ENCODE results near the gene HBS1L. TPM values are rescaled to one million over a fixed set of nuclear protein-coding genes. Genes with fewer than 3 reads are reported as not detected.

The HBS1L gene
- total and polyA plus RNA-seq, 2 of the 4 experiments (the other 2 are of a cell fraction), result 45.1 to 120 TPM

GRCh38 chr6:135038335-135038734, 16.3 kb downstream of the HBS1L start:
- no peaks in the 10 kb centered on the region for H3K27me3 ChIP-seq (ENCODE audit: control insufficient read depth, insufficient read depth, low read length)
- dilution Hi-C loops (cut with HindIII; ENCODE audit: low sequenced_read_pairs, unreplicated experiment), result no loop called here
- DNase-seq, result no peak
- H4K20me1 ChIP-seq (ENCODE audit: insufficient read depth, low read length), result no peaks in the 10 kb centered on the region; the same call in 1 of the 2 replicates
- no peak overlapping the region for H3K23ac ChIP-seq (ENCODE audit: low read depth, low read length)
- H3K9ac ChIP-seq (ENCODE audit: low read depth, low read length), result no peak overlapping the region
- in situ Hi-C loops (cut with MboI; ENCODE audit: low sequenced_read_pairs), result no loop called here
- no peak overlapping the region for H3K18ac ChIP-seq (ENCODE audit: low read depth, low read length)
- H4K8ac ChIP-seq (ENCODE audit: low read depth in 2 of 2, low read length in 2 of 2), result no peak overlapping the region
- no peaks in the 10 kb centered on the region for H3K4me1 ChIP-seq (ENCODE audit: control insufficient read depth, insufficient read depth, low read length)
- no peak overlapping the region for H3K14ac ChIP-seq (replicated peaks; ENCODE audit: low read depth, low read length)
- intact Hi-C loops (cut with micrococcal nuclease), result no loop called here
- no peak overlapping the region for H3K27ac ChIP-seq (ENCODE audit: insufficient read depth, low read length)
- no peaks in the 10 kb centered on the region for H3K9me1 ChIP-seq (ENCODE audit: insufficient read depth, low read length)
- ChIA-PET CTCF (no interaction called here), POLR2A (ENCODE audit: unreplicated experiment) (no interaction called here)
- H2BK20ac ChIP-seq (ENCODE audit: low read depth, low read length), result no peak overlapping the region
- H2BK15ac ChIP-seq (ENCODE audit: low read depth, low read length), result no peak overlapping the region
- no peak overlapping the region for H2BK5ac ChIP-seq (ENCODE audit: low read depth, low read length, poor library complexity, severe bottlenecking)
- WGBS, 2 experiments (ENCODE audit: extremely low coverage in 2 of 2, insufficient read length in 1 of 2), result no CpG with 5 or more reads among the region's 2 CpGs
- ATAC-seq (ENCODE audit: low read depth), result no peak
- no peak overlapping the region for H3K4me2 ChIP-seq (ENCODE audit: low read depth, low read length)
- H2AFZ ChIP-seq (replicated peaks; ENCODE audit: low read length, poor library complexity), result no peak overlapping the region
- no peak overlapping the region for H4K91ac ChIP-seq (ENCODE audit: insufficient read depth, low read depth, low read length)
- no peak overlapping the region for H2AK9ac ChIP-seq (replicated peaks; ENCODE audit: low read depth, low read length, poor library complexity)
- H3K56ac ChIP-seq (ENCODE audit: extremely low read depth, insufficient read depth, low read length), result no peak overlapping the region
- H3K79me1 ChIP-seq (ENCODE audit: low read depth in 1 of 2, low read length in 2 of 2), result peaks cover 17 to 20% of the 10 kb centered on the region in 2 experiments
- peaks cover 6% of the 10 kb centered on the region for H3K36me3 ChIP-seq (ENCODE audit: control insufficient read depth, insufficient read depth, low read length)
- TF ChIP-seq RFX5 (IDR thresholded peaks at IDR 0.05; ENCODE audit: low read depth, low read length) (no peak), RCOR1 (IDR thresholded peaks at IDR 0.05; ENCODE audit: insufficient replicate concordance, low read length) (no peak), CTCF (conservative IDR thresholded peaks at IDR 0.05; ENCODE audit: low read depth, low read length) (no peak), ELK1 (IDR thresholded peaks at IDR 0.05; ENCODE audit: borderline replicate concordance, low read depth, low read length) (no peak), USF2 (IDR thresholded peaks at IDR 0.05; ENCODE audit: low read depth, low read length) (no peak), POLR2A (IDR thresholded peaks at IDR 0.05; ENCODE audit: low read depth, low read length) (no peak), MAFK (IDR thresholded peaks at IDR 0.05; ENCODE audit: low read depth, low read length) (no peak), NFE2L2 (IDR thresholded peaks at IDR 0.05; ENCODE audit: low read depth, low read length) (no peak), RAD21 (IDR thresholded peaks at IDR 0.05; ENCODE audit: low read length) (no peak), MXI1 (IDR thresholded peaks at IDR 0.05; ENCODE audit: borderline replicate concordance, low read depth, low read length) (no peak), CEBPB (IDR thresholded peaks at IDR 0.05; ENCODE audit: low read depth, low read length) (no peak), FOS (IDR thresholded peaks at IDR 0.05; ENCODE audit: low read depth, low read length) (no peak), BHLHE40 (IDR thresholded peaks at IDR 0.05; ENCODE audit: low read depth, low read length) (no peak), MAZ (IDR thresholded peaks at IDR 0.05; ENCODE audit: borderline replicate concordance, low read depth, low read length) (no peak)
- H2BK120ac ChIP-seq (ENCODE audit: low read depth, low read length), result no peak overlapping the region
- H3K9me3 ChIP-seq (ENCODE audit: control insufficient read depth, insufficient read depth, low read length), result no peaks in the 10 kb centered on the region
- H3K4me3 ChIP-seq (ENCODE audit: insufficient read depth, low read depth, low read length), result no peak overlapping the region
- no TSS peak for BruUV-seq (replicated peaks)
- no peak overlapping the region for H4K5ac ChIP-seq (ENCODE audit: low read depth, low read length)
- H3K4ac ChIP-seq (ENCODE audit: low read depth, low read length), result no peak overlapping the region
- no peak overlapping the region for H2AK5ac ChIP-seq (ENCODE audit: low read depth, low read length)

Data from IMR-90 (cell line).